MM.1S (cell line): ENCODE data around the gene KCNQ1.

Experiments
- CTCF ChIP-seq: fragments of 300-600 bp; sonication (generic); IDR thresholded peaks from 2 replicates; pipeline ENCODE4 v1.5.1; 2016; ENCODE audit warnings: antibody characterized with exemption, low read length, mixed read lengths
- EZH2phosphoT487 ChIP-seq: fragments of 300-600 bp; sonication (generic); IDR thresholded peaks from 2 replicates; pipeline ENCODE4 v1.6.1; 2018; ENCODE audit warnings: antibody characterized with exemption, low read length

- TF ChIP-seq CTCF = no peak
- no peak for TF ChIP-seq EZH2phosphoT487
These were observed 317.6 kb downstream of the KCNQ1 start for GRCh38 chr11:2762451-2762850.
